H9 (cell line): ENCODE data around the gene UEVLD. TPM values are rescaled to one million over a fixed set of nuclear protein-coding genes. Genes with fewer than 3 reads are reported as not detected.

Experiments
- DNase-seq: peaks from one replicate; pipeline ENCODE4 v3.0.0-alpha.2; 2017
- H2AFZ ChIP-seq: one replicate; pipeline ENCODE4 v1.6.1; 2013; ENCODE audit warnings: mild to moderate bottlenecking, low read length, control low read depth, moderate library complexity
- H2AK5ac ChIP-seq: 2 replicates; pipeline ENCODE4 v1.6.1; 2013; ENCODE audit warnings: low read length, control low read depth, mixed read lengths; ENCODE audit not compliant: insufficient read length
- H2BK120ac ChIP-seq: one replicate; pipeline ENCODE4 v1.6.1; 2013; ENCODE audit warnings: low read depth, mild to moderate bottlenecking, low read length, control low read depth, inconsistent platforms; ENCODE audit not compliant: poor library complexity, severe bottlenecking
- H2BK12ac ChIP-seq: 2 replicates; pipeline ENCODE4 v1.6.1; 2013; ENCODE audit warnings: low read length, control low read depth, mixed read lengths, low read depth; ENCODE audit not compliant: insufficient read length
- H2BK15ac ChIP-seq: 2 replicates; pipeline ENCODE4 v1.6.1; 2013; ENCODE audit warnings: low read depth, low read length, control low read depth
- H2BK20ac ChIP-seq: one replicate; pipeline ENCODE4 v1.6.1; 2013; ENCODE audit warnings: low read depth, mild to moderate bottlenecking, low read length, control low read depth, inconsistent platforms; ENCODE audit not compliant: poor library complexity, severe bottlenecking
- H2BK5ac ChIP-seq: 2 replicates; pipeline ENCODE4 v1.6.1; 2013; ENCODE audit warnings: low read length, control low read depth, mixed read lengths; ENCODE audit not compliant: insufficient read length
- H3K14ac ChIP-seq: 2 replicates; pipeline ENCODE4 v1.6.1; 2013; ENCODE audit warnings: low read length, control low read depth; ENCODE audit not compliant: insufficient read depth
- H3K18ac ChIP-seq: 2 replicates; pipeline ENCODE4 v1.6.1; 2013; ENCODE audit warnings: low read depth, mild to moderate bottlenecking, mixed read lengths, low read length, control low read depth; ENCODE audit not compliant: insufficient read length
- H3K23ac ChIP-seq: 2 replicates; pipeline ENCODE4 v1.6.1; 2013; ENCODE audit warnings: low read length, control low read depth, mixed read lengths, low read depth; ENCODE audit not compliant: insufficient read length
- H3K23me2 ChIP-seq: 2 replicates; pipeline ENCODE4 v1.6.1; 2013; ENCODE audit warnings: low read depth, mild to moderate bottlenecking, mixed read lengths, low read length, control low read depth; ENCODE audit not compliant: insufficient read length, poor library complexity, severe bottlenecking
- H3K27ac ChIP-seq: 2 replicates; pipeline ENCODE4 v1.5.1; 2013; ENCODE audit warnings: low read length, control low read depth, mixed read lengths, low read depth; ENCODE audit not compliant: insufficient read length
- H3K27me3 ChIP-seq: 2 replicates; pipeline ENCODE4 v1.6.1; 2013; ENCODE audit warnings: low read length, control low read depth, inconsistent platforms; ENCODE audit not compliant: insufficient read depth
- H3K4ac ChIP-seq: 2 replicates; pipeline ENCODE4 v1.6.1; 2013; ENCODE audit warnings: low read depth, mild to moderate bottlenecking, control low read depth, inconsistent platforms, low read length, moderate library complexity
- H3K4me1 ChIP-seq: 2 replicates; pipeline ENCODE4 v1.6.1; 2013; ENCODE audit warnings: low read length, control low read depth, inconsistent platforms; ENCODE audit not compliant: insufficient read depth
- H3K4me2 ChIP-seq: 2 replicates; pipeline ENCODE4 v1.6.1; 2013; ENCODE audit warnings: low read length, control low read depth, mixed read lengths; ENCODE audit not compliant: insufficient read length, insufficient read depth
- H3K56ac ChIP-seq: 2 replicates; pipeline ENCODE4 v1.6.1; 2013; ENCODE audit warnings: low read depth, mild to moderate bottlenecking, mixed read lengths, low read length, control low read depth; ENCODE audit not compliant: insufficient read length
- H3K79me1 ChIP-seq: 2 replicates; pipeline ENCODE4 v1.6.1; 2013; ENCODE audit warnings: low read depth, mild to moderate bottlenecking, moderate library complexity, low read length, control low read depth, inconsistent platforms; ENCODE audit not compliant: insufficient read depth, poor library complexity, severe bottlenecking
- H3K79me2 ChIP-seq: 2 replicates; pipeline ENCODE4 v1.6.1; 2013; ENCODE audit warnings: low read length, control low read depth, inconsistent platforms; ENCODE audit not compliant: insufficient read depth
- H3K9ac ChIP-seq: 2 replicates; pipeline ENCODE4 v1.6.1; 2013; ENCODE audit warnings: low read length, control low read depth, mixed read lengths; ENCODE audit not compliant: insufficient read length; ENCODE audit errors: extremely low read depth
- H3K9me3 ChIP-seq: one replicate; pipeline ENCODE4 v1.6.1; 2013; ENCODE audit warnings: low read depth, low read length, inconsistent platforms; ENCODE audit not compliant: control insufficient read depth
- H3T11ph ChIP-seq: one replicate; pipeline ENCODE4 v1.6.1; 2013; ENCODE audit warnings: mild to moderate bottlenecking, low read length, control low read depth, inconsistent platforms
- H4K20me1 ChIP-seq: one replicate; pipeline ENCODE4 v1.6.1; 2013; ENCODE audit not compliant: control insufficient read depth, insufficient read length, insufficient read depth
- H4K5ac ChIP-seq: 2 replicates; pipeline ENCODE4 v1.6.1; 2013; ENCODE audit warnings: low read depth, mild to moderate bottlenecking, mixed read lengths, low read length, control low read depth; ENCODE audit not compliant: insufficient read length
- H4K8ac ChIP-seq: replicated peaks from 2 replicates; pipeline ENCODE4 v1.6.1; 2013; ENCODE audit warnings: low read length, control low read depth, mixed read lengths, low read depth; ENCODE audit not compliant: insufficient read length
- H4K91ac ChIP-seq: 2 replicates; pipeline ENCODE4 v1.6.1; 2013; ENCODE audit warnings: low read depth, mild to moderate bottlenecking, moderate library complexity, mixed read lengths, low read length, control low read depth; ENCODE audit not compliant: insufficient read length
- H3K27ac Mint-ChIP-seq, 3 experiments: 2 replicates in 2 of 3; 3 replicates in 1 of 3; pipeline ENCODE4 v1.8.0; 2020 to 2021; ENCODE audit warnings: mixed read lengths in 3 of 3, mild to moderate bottlenecking in 1 of 3, moderate library complexity in 1 of 3
- H3K27me3 Mint-ChIP-seq: 2 replicates; pipeline ENCODE4 v1.8.0; 2021; ENCODE audit warnings: low read depth, mild to moderate bottlenecking, moderate library complexity, mixed read lengths
- H3K36me3 Mint-ChIP-seq, 3 experiments: 2 replicates in 2 of 3; 3 replicates in 1 of 3; pipeline ENCODE4 v1.8.0; 2020 to 2021; ENCODE audit warnings: low read depth in 3 of 3, mixed read lengths in 3 of 3; ENCODE audit not compliant: insufficient read depth in 1 of 3
- H3K4me1 Mint-ChIP-seq, 2 experiments: 2 replicates each; pipeline ENCODE4 v1.8.0; 2020; ENCODE audit warnings: mixed read lengths in 2 of 2
- H3K4me3 Mint-ChIP-seq, 2 experiments: 2 replicates in 1 of 2; 3 replicates in 1 of 2; pipeline ENCODE4 v1.8.0; 2020 to 2021; ENCODE audit warnings: mild to moderate bottlenecking in 2 of 2, mixed read lengths in 2 of 2, moderate library complexity in 1 of 2
- H3K9me3 Mint-ChIP-seq, 2 experiments: 2 replicates in 1 of 2; 3 replicates in 1 of 2; pipeline ENCODE4 v1.8.0; 2020; ENCODE audit warnings: mild to moderate bottlenecking in 2 of 2, mixed read lengths in 2 of 2, moderate library complexity in 1 of 2
- CTCF ChIP-seq: fragments of 200-600 bp; sonication (generic); conservative IDR thresholded peaks from 3 replicates; pipeline ENCODE4 v1.8.0; 2021; ENCODE audit warnings: antibody characterized with exemption, mild to moderate bottlenecking
- WGBS: extraction: QIAGEN DNeasy Blood & Tissue Kit; methylation state at CpG from one replicate; pipeline ENCODE4 v1.1.7; 2013; ENCODE audit warnings: missing lambda C conversion rate, low lambda C conversion rate, mixed read lengths; ENCODE audit not compliant: insufficient read length; ENCODE audit errors: extremely low coverage; 5-methylcytosine and 5-hydroxymethylcytosine counted together
- total RNA-seq: library from RNA; stranded (reverse); gene quantifications from 2 replicates; pipeline ENCODE4 v1.2.1, GENCODE V29; 2021

Gene UEVLD
- total RNA-seq, 1 experiment from 2014 or later, result 7.9 TPM

GRCh38 chr11:18501629-18502028 lies 86.9 kb downstream of the UEVLD start:
- WGBS, result no CpG with 5 or more reads among the region's 1 CpG
- Histone ChIP-seq H3K18ac (no peak overlapping the region), H3K79me2 (no peaks in the 10 kb centered on the region), H4K8ac (no peak overlapping the region), H3K23ac (no peak overlapping the region), H2BK15ac (no peak overlapping the region), H2BK12ac (no peak overlapping the region), H3K27me3 (no peaks in the 10 kb centered on the region), H4K5ac (no peak overlapping the region), H3K79me1 (no peaks in the 10 kb centered on the region), H3K56ac (no peak overlapping the region), H2BK120ac (no peak overlapping the region), H3K23me2 (no peaks in the 10 kb centered on the region), H3K4ac (no peak overlapping the region), H3K14ac (no peak overlapping the region), H4K91ac (no peak overlapping the region), H4K20me1 (no peaks in the 10 kb centered on the region), H3K4me1 (no peaks in the 10 kb centered on the region), H3K27ac (no peak overlapping the region), H2AK5ac (no peak overlapping the region), H3K4me2 (no peak overlapping the region), H2BK20ac (no peak overlapping the region), H3T11ph (no peak overlapping the region), H2BK5ac (no peak overlapping the region), H3K9ac (no peak overlapping the region), H3K9me3 (no peaks in the 10 kb centered on the region), H2AFZ (no peak overlapping the region)
- Mint-ChIP-seq H3K27ac (no peak overlapping the region), H3K9me3 (no peaks in the 10 kb centered on the region), H3K27me3 (no peaks in the 10 kb centered on the region), H3K4me1 (no peaks in the 10 kb centered on the region), H3K4me3 (no peak overlapping the region), H3K36me3 (peaks cover 17 to 69% (median 49%) of the 10 kb centered on the region in 3 experiments)
- no peak for TF ChIP-seq CTCF
- DNase-seq, result no peak
